ENCODE results near the gene CMC2. TPM values are rescaled to one million over a fixed set of nuclear protein-coding genes. Genes with fewer than 3 reads are reported as not detected.

CMC2 gene
- total and polyA plus RNA-seq, 10 donors = 28.6 to 104 (median 54.8) TPM

DNA sequence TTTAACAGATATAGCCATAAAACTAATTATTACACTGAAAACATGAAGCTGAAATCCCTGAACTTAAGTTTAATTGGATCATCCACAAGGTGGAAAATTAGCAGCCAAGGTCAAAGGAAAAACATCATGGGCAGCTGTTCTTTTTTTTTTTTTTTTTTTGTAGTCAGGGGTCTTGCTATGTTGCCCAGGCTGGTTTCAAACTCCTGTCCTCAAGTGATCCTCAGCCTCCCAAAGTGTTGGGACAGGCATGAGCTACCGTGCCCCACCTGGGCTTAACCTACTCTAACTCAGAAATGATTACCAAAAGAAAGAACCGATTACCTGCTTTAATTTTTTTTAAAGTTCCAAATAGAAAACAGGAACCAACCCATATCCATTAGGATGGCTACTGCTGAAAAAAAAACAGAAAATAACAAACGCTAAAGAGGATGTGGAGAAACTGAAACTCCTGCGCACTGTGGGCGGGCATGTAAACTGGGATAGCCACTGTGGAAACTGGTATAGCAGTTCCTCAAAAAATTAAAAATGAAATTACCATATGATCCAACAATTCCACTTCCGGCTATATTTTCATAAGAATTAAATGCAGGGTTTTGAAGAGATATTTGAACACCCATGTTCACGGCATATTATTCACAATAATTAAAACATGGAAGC, 8.6 kb downstream of the CMC2 start:
- TF ChIP-seq POLR2AphosphoS5 (IDR thresholded peaks at IDR 0.05) (no peak), CTCF (IDR thresholded peaks at IDR 0.05 in 8 of 11, conservative IDR thresholded peaks at IDR 0.05 in 3 of 11) (no peak), POLR2A (IDR thresholded peaks at IDR 0.05) (no peak)
- intact Hi-C loops (cut with DNase I; ENCODE audit: low total_unique reads) = no loop called here
- DNase-seq = no peak
- Histone ChIP-seq H3K9me3 (no peaks in the 10 kb centered on the region), H3K27ac (peak overlapping the region in 7 of 8 donors; percentile 61 to 79 (median 77)), H3K4me3 (peak overlapping the region in 4 of 8 donors; percentile 31 to 64 (median 38)), H3K4me1 (peaks cover 0 to 46% (median 20%) of the 10 kb centered on the region in 6 donors), H3K36me3 (peaks cover 0 to 16% (median 0%) of the 10 kb centered on the region in 6 donors), H3K27me3 (replicated peaks in 1 of 7) (no peaks in the 10 kb centered on the region)
- 73 to 86% (median 74%) methylated on average over 7 of the region's 7 CpGs for WGBS, 5 donors

DNA sequence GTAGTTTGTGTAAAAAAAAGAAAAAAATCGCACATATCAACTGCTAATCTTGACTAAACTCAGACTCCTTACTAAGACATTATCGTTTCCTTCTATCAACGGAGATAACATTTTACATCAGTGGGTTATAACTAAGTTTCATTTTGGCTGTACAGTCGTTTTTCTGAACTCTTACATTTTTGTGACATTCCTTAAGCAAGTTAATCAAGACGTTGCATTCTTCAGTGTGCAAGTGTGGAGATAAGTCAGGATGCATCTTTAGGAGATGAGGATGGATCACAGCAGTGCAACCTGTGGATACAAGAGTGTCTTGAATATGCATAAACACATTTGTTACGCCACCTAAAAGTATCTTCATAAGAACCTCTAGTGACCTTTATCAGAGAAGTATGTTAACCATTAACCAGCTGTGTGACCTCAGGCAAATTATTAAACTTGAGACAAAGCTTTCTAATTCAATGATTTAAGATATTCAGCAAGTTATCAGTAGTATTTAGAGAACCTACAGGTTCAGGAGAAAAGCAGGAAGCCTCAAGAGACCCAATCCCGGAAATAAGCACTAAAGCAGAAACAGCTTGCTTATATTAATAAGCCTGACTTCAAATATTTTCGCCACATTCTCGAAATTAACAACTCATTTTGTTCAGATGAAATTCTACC, 9.4 kb downstream of the CMC2 start:
- Histone ChIP-seq H3K27ac (peak overlapping the region; percentile 38 to 79 (median 74)), H3K4me3 (peak overlapping the region in 7 of 8 donors; percentile 13 to 64 (median 31)), H3K27me3 (replicated peaks in 1 of 7) (no peaks in the 10 kb centered on the region), H3K4me1 (peaks cover 0 to 39% (median 17%) of the 10 kb centered on the region in 6 donors), H3K9me3 (no peaks in the 10 kb centered on the region), H3K36me3 (peaks cover 0 to 22% (median under 1%) of the 10 kb centered on the region in 6 donors)
- intact Hi-C loops (cut with DNase I; ENCODE audit: low total_unique reads) = no loop called here
- no peak for DNase-seq
- TF ChIP-seq POLR2A (IDR thresholded peaks at IDR 0.05) = no peak
- no peak for TF ChIP-seq CTCF (IDR thresholded peaks at IDR 0.05 in 8 of 11, conservative IDR thresholded peaks at IDR 0.05 in 3 of 11)
- TF ChIP-seq POLR2AphosphoS5 (IDR thresholded peaks at IDR 0.05) = no peak
- 2 to 9% (median 5%) methylated on average over 9 of the region's 9 CpGs for WGBS, 5 donors

GRCh38 chr16:80996688-80997138, 10.0 kb downstream of the CMC2 start:
- WGBS, 5 donors = 28 to 35% (median 33%) methylated on average over 4 of the region's 4 CpGs
- TF ChIP-seq POLR2A (IDR thresholded peaks at IDR 0.05) = no peak
- TF ChIP-seq POLR2AphosphoS5 (IDR thresholded peaks at IDR 0.05) = no peak
- TF ChIP-seq CTCF (IDR thresholded peaks at IDR 0.05 in 8 of 11, conservative IDR thresholded peaks at IDR 0.05 in 3 of 11) = no peak
- peak overlapping the region; percentile 38 to 79 (median 74) for H3K27ac ChIP-seq

GRCh38 chr16:80994451-80994850, 12.2 kb downstream of the CMC2 start:
- TF ChIP-seq CTCF (IDR thresholded peaks at IDR 0.05 in 8 of 11, conservative IDR thresholded peaks at IDR 0.05 in 3 of 11) = no peak
- TF ChIP-seq POLR2A (IDR thresholded peaks at IDR 0.05) = no peak
- TF ChIP-seq POLR2AphosphoS5 (IDR thresholded peaks at IDR 0.05) = no peak
- intact Hi-C loops (cut with DNase I; ENCODE audit: low total_unique reads) = no loop called here
- H3K27ac ChIP-seq = no peak overlapping the region
- no peak overlapping the region for H3K4me3 ChIP-seq
- H3K4me1 ChIP-seq = peaks cover 0 to 32% (median 17%) of the 10 kb centered on the region in 6 donors
- no peaks in the 10 kb centered on the region for H3K9me3 ChIP-seq
- H3K27me3 ChIP-seq (replicated peaks in 1 of 7) = no peaks in the 10 kb centered on the region
- DNase-seq = no peak
- H3K36me3 ChIP-seq = peaks cover 0 to 39% (median 6%) of the 10 kb centered on the region in 6 donors

More at GRCh38 chr16:80996688-80997138, 10.0 kb downstream of the CMC2 start:
- Histone ChIP-seq H3K36me3 (peaks cover 0 to 23% (median 3%) of the 10 kb centered on the region in 6 donors), H3K4me1 (peaks cover 0 to 37% (median 17%) of the 10 kb centered on the region in 6 donors), H3K27me3 (replicated peaks in 1 of 7) (no peaks in the 10 kb centered on the region), H3K9me3 (no peaks in the 10 kb centered on the region), H3K4me3 (peak overlapping the region in 7 of 8 donors; percentile 13 to 64 (median 31))
- DNase-seq = no peak
- intact Hi-C loops (cut with DNase I; ENCODE audit: low total_unique reads) = no loop called here

Data from spleen (tissue), 11 donors.